ENCODE measurements around the gene BICC1. TPM values are rescaled to one million over a fixed set of nuclear protein-coding genes. Genes with fewer than 3 reads are reported as not detected.

The BICC1 gene
- total RNA-seq, 2 experiments from 2014 or later, result 0.14 TPM; not detected in 1

DNA sequence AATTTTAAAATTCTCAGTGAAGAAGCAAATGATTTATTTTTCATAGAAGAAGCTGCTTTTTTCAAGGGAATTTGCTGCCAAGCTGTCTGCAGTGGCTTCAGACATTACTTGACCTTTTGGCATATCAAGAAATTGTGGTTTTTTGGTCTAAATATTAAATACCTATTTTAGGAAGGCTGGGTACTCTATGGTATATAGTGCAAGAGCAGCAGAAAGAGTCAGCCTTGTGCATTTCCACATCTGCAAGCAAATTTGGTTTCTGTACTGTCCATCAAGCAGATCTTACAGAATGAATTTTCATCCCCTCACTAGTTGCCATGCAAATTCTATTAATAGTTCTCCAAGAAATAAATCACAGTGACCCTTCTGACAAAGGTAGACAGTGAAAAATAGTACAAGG is 222.0 kb downstream of the BICC1 start:
- Mint-ChIP-seq H3K27ac (no peak overlapping the region), H3K36me3 (no peaks in the 10 kb centered on the region), H3K9me3 (ENCODE audit: low read depth) (peaks cover 2% of the 10 kb centered on the region), H3K27me3 (no peaks in the 10 kb centered on the region), H3K4me3 (no peak overlapping the region), H3K4me1 (no peaks in the 10 kb centered on the region)
- no peak for DNase-seq
- no peak for ATAC-seq
- CTCF ChIA-PET, result no interaction called here

DNA sequence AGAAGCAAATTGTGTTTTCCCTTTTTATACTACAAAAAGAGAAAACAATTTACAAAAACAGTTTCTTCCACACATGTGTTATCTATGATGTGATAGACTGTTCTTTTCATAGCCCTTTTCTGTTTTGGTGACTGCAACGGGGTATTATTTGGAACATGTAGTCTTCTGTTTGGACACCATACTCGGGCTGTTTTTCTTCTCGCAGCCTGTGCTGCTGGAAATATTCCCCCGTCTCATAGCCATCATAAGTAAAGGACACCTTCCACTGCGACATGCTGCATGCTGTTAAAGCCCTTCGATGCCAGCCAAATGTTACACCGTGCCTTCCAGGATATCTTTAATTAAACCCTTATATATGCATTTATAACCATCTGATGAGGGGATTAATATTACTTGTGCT is 222.4 kb downstream of the BICC1 start:
- ATAC-seq, result no peak
- Mint-ChIP-seq H3K4me3 (no peak overlapping the region), H3K9me3 (ENCODE audit: low read depth) (peaks cover 2% of the 10 kb centered on the region), H3K4me1 (no peaks in the 10 kb centered on the region), H3K27ac (no peak overlapping the region), H3K36me3 (no peaks in the 10 kb centered on the region), H3K27me3 (no peaks in the 10 kb centered on the region)
- CTCF ChIA-PET, result no interaction called here
- no peak for DNase-seq

DNA sequence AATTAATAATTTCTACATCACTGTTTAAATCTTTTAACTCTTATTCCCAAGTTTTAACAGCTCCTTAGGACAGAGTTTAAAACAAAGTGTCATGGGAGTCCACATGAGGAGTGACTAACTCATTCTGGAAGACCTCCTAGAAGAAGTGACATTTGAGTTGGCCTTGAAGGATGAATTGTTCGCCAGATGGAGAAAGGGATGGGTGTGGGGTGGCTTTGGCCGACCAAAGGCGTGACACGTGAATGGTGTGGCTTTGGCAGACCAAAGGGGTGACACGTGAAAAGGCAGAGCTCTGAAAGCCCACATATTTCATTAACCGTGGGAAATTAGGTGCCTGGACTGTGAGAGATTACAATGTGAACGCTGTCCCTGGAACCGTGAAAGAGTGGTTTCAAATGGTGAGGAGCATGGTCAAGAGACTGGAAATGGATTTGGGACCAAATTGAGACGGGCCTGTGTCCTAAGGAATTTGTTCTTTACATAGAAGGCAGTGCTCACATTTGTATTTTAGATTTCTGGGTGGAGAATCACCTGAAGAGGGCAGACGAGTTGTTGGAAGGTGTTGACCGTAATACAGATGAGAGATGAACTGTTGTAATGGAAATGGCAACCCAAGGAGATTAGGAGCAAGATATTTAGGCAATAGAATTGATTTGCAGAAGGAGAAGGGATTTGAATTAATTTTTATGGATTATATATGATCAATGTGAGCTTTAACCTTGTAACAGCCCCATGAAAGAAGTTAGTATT is 228.1 kb downstream of the BICC1 start:
- H3K27ac Mint-ChIP-seq, result no peak overlapping the region
- no peaks in the 10 kb centered on the region for H3K4me1 Mint-ChIP-seq
- DNase-seq (no peak), ATAC-seq (no peak)
- CTCF ChIA-PET, result no interaction called here
- H3K9me3 Mint-ChIP-seq (ENCODE audit: low read depth), result no peaks in the 10 kb centered on the region
- no peaks in the 10 kb centered on the region for H3K36me3 Mint-ChIP-seq
- no peaks in the 10 kb centered on the region for H3K27me3 Mint-ChIP-seq
- H3K4me3 Mint-ChIP-seq, result no peak overlapping the region

DNA sequence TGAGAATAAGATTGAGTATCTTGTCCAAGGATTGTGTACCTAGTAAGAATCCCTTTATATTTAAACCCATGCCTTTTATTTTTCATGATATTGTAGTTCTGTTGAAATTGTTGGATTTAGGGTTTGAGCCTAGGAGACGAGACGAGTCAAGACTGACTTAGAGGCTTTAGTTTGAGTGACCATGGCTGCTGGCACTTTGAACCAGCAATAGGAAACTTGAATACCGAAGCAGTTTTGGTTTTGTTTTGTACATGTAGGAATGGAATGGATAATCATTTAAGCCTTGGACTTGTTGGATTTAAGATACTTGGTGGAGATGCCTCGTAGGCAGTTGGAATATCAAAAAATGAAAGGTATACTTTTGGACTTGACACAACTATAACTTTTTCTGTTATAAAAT is 229.0 kb downstream of the BICC1 start:
- Mint-ChIP-seq H3K27ac (no peak overlapping the region), H3K9me3 (ENCODE audit: low read depth) (no peaks in the 10 kb centered on the region), H3K4me1 (no peaks in the 10 kb centered on the region), H3K4me3 (no peak overlapping the region), H3K36me3 (no peaks in the 10 kb centered on the region), H3K27me3 (no peaks in the 10 kb centered on the region)
- no peak for ATAC-seq
- CTCF ChIA-PET, result no interaction called here
- DNase-seq, result no peak

DNA sequence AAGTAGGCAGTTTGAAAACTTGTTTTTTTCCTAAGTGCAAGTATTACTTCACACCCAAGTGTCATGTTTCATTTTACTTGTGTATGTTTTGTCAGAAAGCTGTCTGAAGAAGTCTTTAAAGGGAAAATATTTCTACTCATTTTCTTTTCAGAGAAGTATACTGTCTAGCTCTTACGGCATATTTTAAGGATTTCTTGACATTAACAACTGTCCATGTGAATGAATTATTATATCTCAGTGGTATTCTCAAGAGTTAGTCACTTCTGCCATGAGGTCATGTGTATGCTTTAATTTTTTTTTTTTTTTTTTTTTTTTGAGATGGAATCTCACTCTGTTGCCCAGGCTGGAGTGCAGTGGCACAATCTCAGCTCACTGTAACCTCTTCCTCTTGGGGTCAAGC is 229.5 kb downstream of the BICC1 start:
- no peak overlapping the region for H3K4me3 Mint-ChIP-seq
- DNase-seq (no peak), ATAC-seq (no peak)
- H3K27me3 Mint-ChIP-seq, result no peaks in the 10 kb centered on the region
- no peaks in the 10 kb centered on the region for H3K9me3 Mint-ChIP-seq (ENCODE audit: low read depth)
- no peak overlapping the region for H3K27ac Mint-ChIP-seq
- H3K36me3 Mint-ChIP-seq, result no peaks in the 10 kb centered on the region
- CTCF ChIA-PET, result no interaction called here
- no peaks in the 10 kb centered on the region for H3K4me1 Mint-ChIP-seq

DNA sequence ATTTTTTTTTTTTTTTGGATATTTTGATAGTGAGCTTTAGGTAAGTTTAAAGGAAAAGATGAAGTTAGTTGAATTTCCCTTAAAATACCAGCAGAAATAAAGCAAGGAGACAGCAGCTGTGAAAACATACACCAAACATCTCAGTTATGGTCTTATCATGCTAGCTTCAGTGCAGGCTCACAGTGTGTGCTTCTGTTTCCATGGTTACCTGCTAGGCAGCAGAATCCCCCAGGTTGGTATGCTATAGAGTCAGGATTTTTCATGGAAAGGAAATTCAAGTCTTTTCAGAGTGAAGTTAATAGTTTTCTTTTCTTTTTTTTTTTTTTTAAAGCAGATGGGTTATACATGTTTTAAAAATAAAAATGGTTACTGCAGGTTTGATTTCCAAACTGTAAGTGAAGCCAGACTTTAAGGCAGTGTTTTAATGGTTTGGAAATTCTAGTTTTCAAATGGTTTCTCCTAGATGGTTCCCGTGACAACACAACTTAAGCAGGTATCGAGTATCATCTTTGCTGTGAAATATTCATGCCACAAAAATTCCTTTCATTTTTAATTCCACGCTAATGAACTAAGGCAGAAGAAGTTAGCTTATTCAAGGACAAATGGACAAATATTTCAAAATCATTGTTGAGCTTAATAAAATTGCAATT is 230.9 kb downstream of the BICC1 start:
- CTCF ChIA-PET, result no interaction called here
- Mint-ChIP-seq H3K36me3 (no peaks in the 10 kb centered on the region), H3K4me1 (no peaks in the 10 kb centered on the region), H3K27me3 (no peaks in the 10 kb centered on the region), H3K27ac (no peak overlapping the region), H3K4me3 (no peak overlapping the region), H3K9me3 (ENCODE audit: low read depth) (no peaks in the 10 kb centered on the region)
- no peak for DNase-seq
- ATAC-seq, result no peak

DNA sequence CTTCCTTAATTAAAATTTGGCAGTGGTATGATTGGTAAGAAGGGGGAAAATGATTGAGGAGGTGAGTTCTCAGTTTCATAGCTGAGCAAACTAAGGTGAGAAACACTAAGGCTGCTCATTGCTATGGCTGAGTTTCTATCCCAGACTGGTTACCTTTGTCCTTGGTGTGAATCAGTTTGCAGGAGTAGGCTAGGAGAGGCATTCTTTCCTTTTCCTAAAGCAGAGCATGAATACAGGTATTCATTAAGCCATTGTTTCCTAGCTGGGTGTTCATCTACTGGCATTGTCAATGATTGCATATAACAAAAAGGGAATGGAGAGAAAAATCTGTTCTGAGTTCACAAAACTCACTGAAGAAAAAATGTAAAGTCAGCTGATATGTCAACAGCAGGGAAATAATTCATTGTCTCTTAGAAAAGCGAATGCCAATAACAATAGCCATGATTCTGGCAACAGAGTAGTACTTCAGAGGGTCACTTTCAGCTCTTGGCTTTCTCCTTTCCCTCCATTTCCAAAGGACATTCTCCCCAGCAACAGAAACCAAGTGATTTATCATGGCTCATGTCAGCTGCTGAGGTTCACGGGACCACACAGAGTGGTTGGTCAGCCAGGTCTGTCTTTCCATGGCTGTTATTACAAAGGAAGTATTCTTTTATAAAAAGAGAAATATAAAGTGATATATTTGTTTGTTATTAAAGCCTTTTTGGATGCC is 234.0 kb downstream of the BICC1 start:
- CTCF ChIA-PET, result no interaction called here
- H3K4me3 Mint-ChIP-seq, result no peak overlapping the region
- H3K27ac Mint-ChIP-seq, result no peak overlapping the region

DNA sequence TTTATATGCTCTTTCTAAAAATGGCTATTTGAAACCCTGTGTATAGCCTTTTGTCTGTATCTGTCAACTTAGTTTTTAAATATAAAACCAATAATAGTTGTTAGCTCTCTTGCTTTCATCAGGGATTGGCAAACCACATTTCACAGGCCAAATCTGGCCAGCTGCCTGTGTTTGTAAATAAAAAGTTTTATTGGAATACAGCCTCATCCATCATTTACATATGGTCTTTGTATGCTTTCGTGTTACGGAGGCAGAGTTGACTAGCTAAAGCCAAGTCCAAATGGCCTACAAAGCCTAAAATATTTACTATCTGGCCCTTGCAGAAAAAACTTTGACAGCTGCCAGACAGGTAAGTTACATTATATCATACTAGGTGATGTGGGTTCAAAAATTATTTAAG is 235.0 kb downstream of the BICC1 start:
- CTCF ChIA-PET, result no interaction called here
- H3K9me3 Mint-ChIP-seq (ENCODE audit: low read depth), result no peaks in the 10 kb centered on the region

More for the DNA sequence above, 234.0 kb downstream of the BICC1 start:
- H3K4me1 Mint-ChIP-seq, result no peaks in the 10 kb centered on the region
- H3K36me3 Mint-ChIP-seq, result no peaks in the 10 kb centered on the region
- H3K9me3 Mint-ChIP-seq (ENCODE audit: low read depth), result no peaks in the 10 kb centered on the region
- DNase-seq, result no peak
- no peak for ATAC-seq
- no peaks in the 10 kb centered on the region for H3K27me3 Mint-ChIP-seq

DNA sequence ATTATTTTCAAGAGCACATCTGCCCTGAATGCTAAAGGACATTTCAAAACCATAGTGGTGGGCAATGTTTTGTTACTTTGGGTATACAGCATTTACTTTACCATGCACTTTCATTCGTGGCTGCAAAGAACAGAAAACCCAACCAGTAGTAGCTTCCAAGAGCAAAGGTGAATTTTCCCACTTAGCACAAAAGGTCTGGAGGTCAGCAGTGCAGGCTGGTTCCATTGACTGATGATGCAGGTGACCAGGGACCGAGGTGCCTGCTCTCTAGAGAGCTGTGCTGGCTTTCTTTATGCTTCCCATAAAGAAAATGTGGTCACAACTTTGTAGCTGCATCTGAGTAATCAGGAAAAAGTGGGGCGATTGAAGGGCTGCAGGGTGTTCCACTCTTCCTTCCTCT is 240.0 kb downstream of the BICC1 start:
- Mint-ChIP-seq H3K9me3 (ENCODE audit: low read depth) (no peaks in the 10 kb centered on the region), H3K27ac (no peak overlapping the region), H3K27me3 (no peaks in the 10 kb centered on the region), H3K36me3 (no peaks in the 10 kb centered on the region), H3K4me3 (no peak overlapping the region), H3K4me1 (no peaks in the 10 kb centered on the region)
- ATAC-seq, result no peak
- CTCF ChIA-PET, result no interaction called here
- no peak for DNase-seq

More for the DNA sequence above, 235.0 kb downstream of the BICC1 start:
- H3K4me3 Mint-ChIP-seq, result no peak overlapping the region
- no peaks in the 10 kb centered on the region for H3K36me3 Mint-ChIP-seq
- DNase-seq (no peak), ATAC-seq (no peak)
- no peaks in the 10 kb centered on the region for H3K4me1 Mint-ChIP-seq
- no peak overlapping the region for H3K27ac Mint-ChIP-seq
- H3K27me3 Mint-ChIP-seq, result no peaks in the 10 kb centered on the region

DNA sequence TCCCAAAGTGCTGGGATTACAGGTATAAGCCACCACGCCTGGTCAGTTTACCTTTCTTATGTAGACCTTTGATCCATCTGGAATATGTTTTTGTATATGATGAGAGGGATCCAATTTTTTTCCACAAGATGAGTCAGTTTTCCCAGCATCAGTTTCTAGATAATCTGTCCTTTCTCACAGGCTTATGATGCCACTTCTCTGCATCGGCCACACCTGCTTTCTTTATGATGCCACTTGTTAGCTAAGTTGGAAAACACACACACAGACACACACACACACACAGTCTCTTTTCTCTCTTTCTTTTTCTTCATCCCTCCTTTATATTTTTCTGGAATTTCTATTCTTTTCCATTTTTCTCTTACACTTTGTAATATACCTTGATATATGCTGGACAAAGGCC is 240.8 kb downstream of the BICC1 start:
- Mint-ChIP-seq H3K4me1 (no peaks in the 10 kb centered on the region), H3K9me3 (ENCODE audit: low read depth) (no peaks in the 10 kb centered on the region)
- ATAC-seq, result no peak

DNA sequence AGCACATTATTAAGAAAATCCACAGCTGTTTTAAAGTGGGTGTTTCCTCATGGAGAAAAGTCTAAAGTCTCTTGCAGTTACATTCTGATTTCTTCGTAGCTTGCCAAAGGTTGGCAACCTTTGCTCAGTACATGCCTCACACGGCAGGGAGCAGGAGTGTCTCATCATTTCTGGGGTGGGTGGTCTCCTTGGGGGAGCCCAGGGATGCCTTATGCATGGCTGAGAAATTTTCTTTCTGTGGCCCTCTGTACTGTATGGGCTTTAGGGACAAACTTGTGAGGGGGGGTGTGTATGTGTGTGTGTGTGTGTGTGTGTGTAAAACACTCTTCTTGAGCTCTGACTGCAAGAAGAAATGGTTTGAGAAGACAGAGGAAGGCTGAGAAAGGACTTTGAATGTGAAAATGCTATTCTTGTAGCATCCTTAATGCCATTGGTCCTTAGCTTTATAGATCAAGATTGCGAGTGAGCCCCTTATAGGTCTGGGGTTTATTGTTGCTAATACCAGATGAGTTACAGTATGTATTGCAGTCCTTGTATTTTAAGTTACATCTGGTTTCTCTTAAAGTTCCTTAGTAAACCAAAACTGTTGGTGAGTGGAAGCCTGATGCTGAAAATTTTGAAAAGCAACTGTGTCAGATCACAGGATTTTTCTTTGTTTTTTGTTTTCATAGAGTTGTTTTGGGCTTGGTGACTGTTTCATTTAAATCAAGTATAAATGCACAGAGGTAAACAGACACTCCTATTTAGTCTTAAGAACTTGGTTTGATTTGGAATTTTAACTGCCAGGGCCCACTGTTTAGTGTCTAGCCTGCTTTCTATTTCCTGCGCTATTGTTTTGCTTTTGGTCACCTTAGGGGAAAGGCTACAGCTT is 242.0 kb downstream of the BICC1 start:
- H3K27ac Mint-ChIP-seq, result no peak overlapping the region
- ATAC-seq (no peak), DNase-seq (no peak)
- no peaks in the 10 kb centered on the region for H3K27me3 Mint-ChIP-seq
- CTCF ChIA-PET, result no interaction called here
- H3K36me3 Mint-ChIP-seq, result no peaks in the 10 kb centered on the region
- no peaks in the 10 kb centered on the region for H3K4me1 Mint-ChIP-seq
- H3K4me3 Mint-ChIP-seq, result no peak overlapping the region
- no peaks in the 10 kb centered on the region for H3K9me3 Mint-ChIP-seq (ENCODE audit: low read depth)

More for the DNA sequence above, 240.8 kb downstream of the BICC1 start:
- H3K27ac Mint-ChIP-seq, result no peak overlapping the region
- no peaks in the 10 kb centered on the region for H3K27me3 Mint-ChIP-seq
- DNase-seq, result no peak
- H3K36me3 Mint-ChIP-seq, result no peaks in the 10 kb centered on the region
- CTCF ChIA-PET, result no interaction called here
- H3K4me3 Mint-ChIP-seq, result no peak overlapping the region

DNA sequence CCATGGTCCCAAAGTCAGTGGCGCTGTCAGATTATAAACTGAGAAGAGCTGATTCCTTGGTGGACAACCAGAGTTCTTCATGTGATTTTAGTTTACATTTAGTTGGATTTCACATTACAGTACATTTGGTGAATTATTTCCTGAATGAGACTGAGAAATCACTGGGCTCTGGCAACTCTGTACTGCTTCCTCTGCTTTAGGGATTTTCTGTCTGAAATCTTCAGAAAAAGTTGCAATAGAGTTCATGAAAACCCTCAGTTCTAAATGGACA is 242.6 kb downstream of the BICC1 start:
- H3K27ac Mint-ChIP-seq, result no peak overlapping the region
- DNase-seq (no peak), ATAC-seq (no peak)
- H3K27me3 Mint-ChIP-seq, result no peaks in the 10 kb centered on the region
- no peaks in the 10 kb centered on the region for H3K36me3 Mint-ChIP-seq
- H3K9me3 Mint-ChIP-seq (ENCODE audit: low read depth), result no peaks in the 10 kb centered on the region
- H3K4me1 Mint-ChIP-seq, result no peaks in the 10 kb centered on the region
- no peak overlapping the region for H3K4me3 Mint-ChIP-seq
- CTCF ChIA-PET, result no interaction called here

DNA sequence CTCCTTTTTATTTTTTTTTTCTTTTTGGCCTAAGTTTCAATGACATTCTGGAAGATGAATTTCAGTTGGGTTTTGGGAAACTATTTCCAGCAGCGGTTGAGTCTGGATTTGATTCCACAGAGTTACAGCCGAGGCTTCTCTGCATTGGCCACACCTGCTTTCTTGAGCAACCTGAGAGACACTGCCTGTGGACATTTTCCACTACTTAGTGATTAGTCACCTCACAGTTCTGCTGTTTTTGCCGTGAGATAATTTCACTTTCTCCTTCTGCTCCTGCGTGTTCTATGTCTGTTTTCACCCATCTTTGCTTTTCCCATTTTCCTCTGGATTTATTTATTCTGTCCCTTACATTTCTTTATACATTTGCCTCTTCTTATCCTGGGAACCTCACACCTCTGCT is 243.0 kb downstream of the BICC1 start:
- no peaks in the 10 kb centered on the region for H3K4me1 Mint-ChIP-seq
- no peaks in the 10 kb centered on the region for H3K27me3 Mint-ChIP-seq
- DNase-seq (no peak), ATAC-seq (no peak)
- no peaks in the 10 kb centered on the region for H3K9me3 Mint-ChIP-seq (ENCODE audit: low read depth)
- H3K27ac Mint-ChIP-seq, result no peak overlapping the region
- H3K4me3 Mint-ChIP-seq, result no peak overlapping the region
- H3K36me3 Mint-ChIP-seq, result no peaks in the 10 kb centered on the region
- CTCF ChIA-PET, result no interaction called here
